H1 (cell line): ENCODE measurements around the gene SLC25A26. TPM values are rescaled to one million over a fixed set of nuclear protein-coding genes. Genes with fewer than 3 reads are reported as not detected.

Source experiments
- CTCF ChIA-PET: fragments of 300-600 bp; sonication (Branson Sonifier 250); formaldehyde crosslinking; loops from one replicate; lab custom pipeline; 2021; ENCODE audit not compliant: partially characterized antibody; lab: Charles Lee
- POLR2A ChIA-PET: fragments of 300-600 bp; sonication (Branson Sonifier 250); formaldehyde crosslinking; loops from one replicate; lab custom pipeline; 2021; ENCODE audit warnings: inconsistent platforms; ENCODE audit not compliant: partially characterized antibody; lab: Charles Lee
- DNase-seq, 2 experiments: peaks; one replicate each; pipeline versions ENCODE4 v3.0.0 to v3.0.0-alpha.2; 2010 to 2022; ENCODE audit warnings: low spot score in 2 of 2, low read depth in 1 of 2, mixed read lengths in 1 of 2
- FAIRE-seq: peaks from 2 replicates; lab custom pipeline; 2011; peaks lifted over from hg19 to GRCh38; lab: Jason Lieb, UNC
- H2AFZ ChIP-seq: 2 replicates; pipeline ENCODE4 v1.8.1; 2012; ENCODE audit warnings: low read length, inconsistent platforms
- H2AK5ac ChIP-seq: 2 replicates; pipeline ENCODE4 v1.6.1; 2013; ENCODE audit warnings: low read depth, low read length
- H2BK120ac ChIP-seq: replicated peaks from 2 replicates; pipeline ENCODE3; 2013; ENCODE audit warnings: low read depth, low read length, inconsistent platforms
- H2BK12ac ChIP-seq: 2 replicates; pipeline ENCODE4 v1.6.1; 2013; ENCODE audit warnings: low read depth, low read length
- H2BK15ac ChIP-seq: 2 replicates; pipeline ENCODE4 v1.6.1; 2013; ENCODE audit warnings: low read length
- H2BK20ac ChIP-seq: 2 replicates; pipeline ENCODE4 v1.6.1; 2013; ENCODE audit warnings: low read length
- H2BK5ac ChIP-seq: 2 replicates; pipeline ENCODE4 v1.6.1; 2013; ENCODE audit warnings: low read depth, low read length
- H3K14ac ChIP-seq: 2 replicates; pipeline ENCODE4 v1.6.1; 2013; ENCODE audit warnings: inconsistent platforms; ENCODE audit not compliant: insufficient read length
- H3K18ac ChIP-seq: 2 replicates; pipeline ENCODE4 v1.6.1; 2013; ENCODE audit warnings: low read length; ENCODE audit errors: extremely low read depth
- H3K23ac ChIP-seq: 2 replicates; pipeline ENCODE4 v1.6.1; 2013; ENCODE audit warnings: inconsistent platforms; ENCODE audit not compliant: insufficient read length
- H3K23me2 ChIP-seq: 2 replicates; pipeline ENCODE4 v1.6.1; 2013; ENCODE audit warnings: low read depth, low read length
- H3K27ac ChIP-seq: 2 replicates; pipeline ENCODE4 v1.6.1; 2011; ENCODE audit warnings: low read depth, low read length, inconsistent platforms
- H3K27me3 ChIP-seq, 4 experiments: replicated peaks in 1 of 4; 1 replicate in 1 of 4; 2 replicates in 3 of 4; pipeline versions ENCODE4 v1.6.1 to v1.8.1; 2011 to 2013; ENCODE audit warnings: low read length in 3 of 4, mild to moderate bottlenecking in 3 of 4, inconsistent platforms in 2 of 4, mixed read lengths in 2 of 4, moderate library complexity in 1 of 4; ENCODE audit not compliant: control insufficient read depth in 3 of 4, insufficient read depth in 3 of 4; ENCODE audit errors: extremely low read depth in 1 of 4
- H3K36me3 ChIP-seq, 4 experiments: 2 replicates each; pipeline versions ENCODE4 v1.6.1 to v1.8.1; 2011 to 2013; ENCODE audit warnings: mild to moderate bottlenecking in 4 of 4, low read length in 3 of 4, moderate library complexity in 2 of 4, control low read depth in 1 of 4, inconsistent platforms in 1 of 4; ENCODE audit not compliant: insufficient read depth in 4 of 4, control insufficient read depth in 2 of 4
- H3K4ac ChIP-seq: replicated peaks from 2 replicates; pipeline ENCODE3; 2013; ENCODE audit warnings: low read length, low read depth, mixed read lengths, inconsistent platforms; ENCODE audit not compliant: insufficient read length
- H3K4me1 ChIP-seq, 4 experiments: replicated peaks in 1 of 4; 1 replicate in 1 of 4; 2 replicates in 3 of 4; pipeline versions ENCODE4 v1.6.1 to v1.8.1; 2011 to 2013; ENCODE audit warnings: low read length in 3 of 4, inconsistent platforms in 2 of 4, mixed read lengths in 1 of 4; ENCODE audit not compliant: insufficient read depth in 4 of 4, control insufficient read depth in 3 of 4
- H3K4me2 ChIP-seq, 2 experiments: 2 replicates each; pipeline versions ENCODE4 v1.6.1 to v1.8.1; 2011 to 2013; ENCODE audit warnings: low read depth in 2 of 2, low read length in 2 of 2, control low read depth in 1 of 2, inconsistent platforms in 1 of 2, mild to moderate bottlenecking in 1 of 2; ENCODE audit not compliant: insufficient read depth in 1 of 2
- H3K4me3 ChIP-seq, 4 experiments: fragments of 200-600, 300-600 bp in 1 of 4; sonication (generic), shearing (Covaris generic), sonication (Bioruptor Twin) in 1 of 4; 2 replicates each; pipeline versions ENCODE4 v1.5.1 to v1.8.1; 2011 to 2016; ENCODE audit warnings: low read length in 4 of 4, low read depth in 3 of 4, control low read depth in 2 of 4, inconsistent platforms in 2 of 4, mild to moderate bottlenecking in 2 of 4, mixed read lengths in 1 of 4, moderate library complexity in 1 of 4; ENCODE audit not compliant: insufficient read depth in 2 of 4; ENCODE audit errors: extremely low read depth in 1 of 4
- H3K56ac ChIP-seq: replicated peaks from 2 replicates; pipeline ENCODE3; 2013; ENCODE audit warnings: low read depth, mild to moderate bottlenecking, mixed read lengths, low read length, inconsistent platforms; ENCODE audit not compliant: insufficient read length
- H3K79me1 ChIP-seq: 2 replicates; pipeline ENCODE4 v1.6.1; 2013; ENCODE audit warnings: low read depth, low read length, control low read depth
- H3K79me2 ChIP-seq, 2 experiments: 2 replicates each; pipeline versions ENCODE4 v1.6.1 to v1.8.1; 2012 to 2013; ENCODE audit warnings: low read length in 2 of 2, mild to moderate bottlenecking in 2 of 2, inconsistent platforms in 1 of 2; ENCODE audit not compliant: insufficient read depth in 2 of 2, control insufficient read depth in 1 of 2
- H3K9ac ChIP-seq, 4 experiments: replicated peaks in 1 of 4; 1 replicate in 1 of 4; 2 replicates in 3 of 4; pipeline versions ENCODE4 v1.6.1 to v1.8.1; 2011 to 2013; ENCODE audit warnings: low read depth in 3 of 4, low read length in 3 of 4, control low read depth in 2 of 4, mild to moderate bottlenecking in 2 of 4, moderate library complexity in 2 of 4, inconsistent platforms in 1 of 4; ENCODE audit errors: extremely low read depth in 1 of 4
- H3K9me3 ChIP-seq, 2 experiments: 2 replicates each; pipeline versions ENCODE4 v1.6.1 to v1.8.1; 2012 to 2013; ENCODE audit warnings: mild to moderate bottlenecking in 2 of 2, moderate library complexity in 2 of 2, control low read depth in 1 of 2, inconsistent platforms in 1 of 2, low read depth in 1 of 2, low read length in 1 of 2, mixed read lengths in 1 of 2; ENCODE audit not compliant: insufficient read depth in 2 of 2
- H4K20me1 ChIP-seq, 2 experiments: replicated peaks in 1 of 2; 2 replicates each; pipeline versions ENCODE3 to v1.8.1; 2011 to 2013; ENCODE audit warnings: inconsistent platforms in 2 of 2, low read length in 2 of 2, mild to moderate bottlenecking in 1 of 2; ENCODE audit not compliant: insufficient read depth in 2 of 2, control insufficient read depth in 1 of 2
- H4K5ac ChIP-seq: 2 replicates; pipeline ENCODE4 v1.6.1; 2013; ENCODE audit warnings: low read length, low read depth, mixed read lengths, inconsistent platforms; ENCODE audit not compliant: insufficient read length
- H4K8ac ChIP-seq: 2 replicates; pipeline ENCODE4 v1.8.0; 2013; ENCODE audit warnings: mild to moderate bottlenecking, moderate library complexity, low read length, inconsistent platforms; ENCODE audit not compliant: insufficient read depth; ENCODE audit errors: extremely low read depth
- H4K91ac ChIP-seq: replicated peaks from 2 replicates; pipeline ENCODE3; 2013; ENCODE audit warnings: low read length, mixed read lengths, inconsistent platforms; ENCODE audit not compliant: insufficient read length
- CBX5 ChIP-seq: fragments of 300-800, 300-1000 bp; sonication (generic); IDR thresholded peaks from 2 replicates; pipeline ENCODE4 v1.7.1; 2016; ENCODE audit warnings: antibody characterized with exemption, low read length, low read depth
- EGR1 ChIP-seq: IDR thresholded peaks from 2 replicates; pipeline ENCODE4 v1.6.1; 2011; ENCODE audit warnings: low read depth, low read length, borderline replicate concordance
- NRF1 ChIP-seq: IDR thresholded peaks from 2 replicates; pipeline ENCODE4 v1.6.1; 2011; ENCODE audit warnings: mild to moderate bottlenecking, low read depth, low read length, improper control_type of control experiment
- RNF2 ChIP-seq: fragments of 200-900, 300-1000 bp; sonication (generic); IDR thresholded peaks from 2 replicates; pipeline ENCODE4 v1.7.1; 2016; ENCODE audit warnings: borderline replicate concordance, low read depth, mild to moderate bottlenecking, antibody characterized with exemption, low read length; ENCODE audit not compliant: poor library complexity, severe bottlenecking; ENCODE audit errors: missing control alignments
- RXRA ChIP-seq: IDR thresholded peaks from 2 replicates; pipeline ENCODE4 v1.6.1; 2011; ENCODE audit warnings: low read depth, mild to moderate bottlenecking, low read length, moderate library complexity; ENCODE audit not compliant: insufficient read depth
- SIX5 ChIP-seq: IDR thresholded peaks from 2 replicates; pipeline ENCODE4 v1.6.1; 2011; ENCODE audit warnings: mild to moderate bottlenecking, low read depth, low read length
- SP4 ChIP-seq: IDR thresholded peaks from 2 replicates; pipeline ENCODE4 v1.6.1; 2012; ENCODE audit warnings: low read length, inconsistent platforms
- TCF12 ChIP-seq: IDR thresholded peaks from 2 replicates; pipeline ENCODE4 v1.6.1; 2011; ENCODE audit warnings: low read depth, mild to moderate bottlenecking, low read length
- YY1 ChIP-seq: IDR thresholded peaks from 2 replicates; pipeline ENCODE4 v1.6.1; 2011; ENCODE audit warnings: low read depth, mild to moderate bottlenecking, low read length
- WGBS, 2 experiments: shearing (Covaris generic) in 1 of 2; methylation state at CpG; one replicate each; pipeline versions ENCODE4 v1.1.6 to v1.1.7; 2013 to 2015; ENCODE audit warnings: low lambda C conversion rate in 2 of 2, mixed read lengths in 2 of 2, inconsistent platforms in 1 of 2, low coverage in 1 of 2, missing lambda C conversion rate in 1 of 2; ENCODE audit not compliant: insufficient replicate concordance in 2 of 2, insufficient coverage in 1 of 2, insufficient read length in 1 of 2; ENCODE audit errors: extremely low coverage in 1 of 2, missing lambda C conversion rate in 1 of 2; 5-methylcytosine and 5-hydroxymethylcytosine counted together
- polyA plus RNA-seq, 7 experiments: library from polyadenylated mRNA; depleted of rRNA in 3 of 7; stranded (reverse) in 5 of 7; unstranded in 2 of 7; fragments of >200 nt in 5 of 7; fragments of 200-250 nt in 2 of 7; gene quantifications; 1 replicate in 5 of 7; 2 replicates in 1 of 7; 4 replicates in 1 of 7; pipeline versions ENCODE4 v1.2.1 to v1.2.3, GENCODE V29; 2011 to 2013; ENCODE audit warnings: missing spikeins in 2 of 7, mixed read lengths in 2 of 7
- total RNA-seq: library from RNA; stranded (reverse); fragmentation: NEBNext Ultra II Directional; extraction: Animal tissue kit (Norgen Biotek cat#: 25700); gene quantifications from 2 replicates; pipeline ENCODE4 v1.2.1, GENCODE V29; 2021

SLC25A26 gene
- total and polyA plus RNA-seq, 2 of the 8 experiments (the other 6 are each of a cell fraction or from before 2014, with no cell fraction given) = 30.0 to 37.0 TPM

- H3K4me2 ChIP-seq = no peak overlapping the region
- no peak overlapping the region for H3K4me3 ChIP-seq
- no peak overlapping the region for H4K5ac ChIP-seq
- H3K36me3 ChIP-seq = peaks cover 45 to 85% (median 65%) of the 10 kb centered on the region in 4 experiments
- no peak overlapping the region for H2BK20ac ChIP-seq
- no peak overlapping the region for H2BK5ac ChIP-seq
- H3K79me1 ChIP-seq = peaks cover 2% of the 10 kb centered on the region
- H3K27ac ChIP-seq = no peak overlapping the region
- H2AK5ac ChIP-seq = no peak overlapping the region
- 88% methylated on average over 2 of the region's 2 CpGs; no CpG with 5 or more reads in 1 of the 2 experiments for WGBS, 2 experiments
- DNase-seq (no peak), FAIRE-seq (no peak)
- H3K9me3 ChIP-seq = no peaks in the 10 kb centered on the region
- H3K4me1 ChIP-seq = peaks cover 0 to 8% (median 3%) of the 10 kb centered on the region in 4 experiments; a peak in 4 of 7 replicates
- no peak overlapping the region for H3K23ac ChIP-seq
- no peak overlapping the region for H2BK15ac ChIP-seq
- H4K20me1 ChIP-seq = peaks cover 17 to 20% of the 10 kb centered on the region in 2 experiments
- H3K18ac ChIP-seq = no peak overlapping the region
- H3K23me2 ChIP-seq = no peaks in the 10 kb centered on the region
- TF ChIP-seq TCF12 (no peak), CBX5 (no peak), RXRA (no peak), EGR1 (no peak), RNF2 (no peak), SP4 (no peak), YY1 (no peak), NRF1 (no peak), SIX5 (no peak)
- H2BK120ac ChIP-seq = no peak overlapping the region
- H2AFZ ChIP-seq = no peak overlapping the region
- H2BK12ac ChIP-seq = no peak overlapping the region
- ChIA-PET CTCF (interaction anchor here (0.7 to 3.4 kb wide), 6 partner anchors 10 to 424 kb away, joined by 3 to 22 read pairs (median 6); no protein-coding TSS in a partner anchor), POLR2A (no interaction called here)
- H3K9ac ChIP-seq = no peak overlapping the region
- H3K79me2 ChIP-seq = peaks cover 0 to 39% of the 10 kb centered on the region in 2 experiments; a peak in 2 of 4 replicates
- no peak overlapping the region for H3K56ac ChIP-seq
- no peak overlapping the region for H3K14ac ChIP-seq
- H3K27me3 ChIP-seq = no peaks in the 10 kb centered on the region
- no peak overlapping the region for H4K8ac ChIP-seq
- H4K91ac ChIP-seq = no peak overlapping the region
- no peak overlapping the region for H3K4ac ChIP-seq
Measured at GRCh38 chr3:66397745-66398144, 176.9 kb downstream of the SLC25A26 start.
